Activated B cell treated with CpG ODN at 0.5 μM for 24 hours (primary cell): Measurements from ENCODE around the gene ADGRA1. TPM values are rescaled to one million over a fixed set of nuclear protein-coding genes. Genes with fewer than 3 reads are reported as not detected.

Experiments
- ATAC-seq: fragments of 200-7000 bp; cut with Tn5 transposase; one replicate; pipeline ENCODE4 v1.10.0; 2021; ENCODE audit warnings: low read depth, mild to moderate bottlenecking, moderate library complexity
- CTCF ChIA-PET: fragments of 350-600 bp; sonication (Branson Sonifier 250); formaldehyde crosslinking; loops from one replicate; lab custom pipeline; 2021; ENCODE audit warnings: antibody characterized with exemption; lab: Charles Lee
- POLR2A ChIA-PET: fragments of 350-600 bp; sonication (Branson Sonifier 250); formaldehyde crosslinking; loops from one replicate; lab custom pipeline; 2021; ENCODE audit warnings: antibody characterized with exemption; lab: Charles Lee
- DNase-seq: peaks from one replicate; pipeline ENCODE4 v3.0.0; 2022
- H3K27ac Mint-ChIP-seq: one replicate; pipeline ENCODE4 v1.8.0; 2020; ENCODE audit warnings: mixed read lengths
- H3K27me3 Mint-ChIP-seq: one replicate; pipeline ENCODE4 v1.8.0; 2021; ENCODE audit warnings: mixed read lengths
- H3K36me3 Mint-ChIP-seq: one replicate; pipeline ENCODE4 v1.8.0; 2021; ENCODE audit warnings: low read depth, mixed read lengths
- H3K4me1 Mint-ChIP-seq: one replicate; pipeline ENCODE4 v1.8.0; 2021; ENCODE audit warnings: mixed read lengths
- H3K4me3 Mint-ChIP-seq: one replicate; pipeline ENCODE4 v1.8.0; 2020; ENCODE audit warnings: mild to moderate bottlenecking, mixed read lengths
- H3K9me3 Mint-ChIP-seq: one replicate; pipeline ENCODE4 v1.8.0; 2020; ENCODE audit warnings: mixed read lengths
- intact Hi-C: fragments of 100-400 bp; cut with micrococcal nuclease; formaldehyde crosslinking; loops from one replicate; pipeline ENCODE4 v1.15.1; 2024
- total RNA-seq: library from RNA; stranded (reverse); gene quantifications from 2 replicates; pipeline ENCODE4 v1.2.3, GENCODE V29; 2022
- TF ChIP-seq, protein P1 (sequence below): fragments of 200-600 bp; IDR thresholded peaks from one replicate; pipeline ENCODE4 v1.8.0; 2022; ENCODE audit warnings: antibody characterized with exemption, mild to moderate bottlenecking

ADGRA1 gene
- total RNA-seq, 1 donor from 2014 or later = not detected

DNA sequence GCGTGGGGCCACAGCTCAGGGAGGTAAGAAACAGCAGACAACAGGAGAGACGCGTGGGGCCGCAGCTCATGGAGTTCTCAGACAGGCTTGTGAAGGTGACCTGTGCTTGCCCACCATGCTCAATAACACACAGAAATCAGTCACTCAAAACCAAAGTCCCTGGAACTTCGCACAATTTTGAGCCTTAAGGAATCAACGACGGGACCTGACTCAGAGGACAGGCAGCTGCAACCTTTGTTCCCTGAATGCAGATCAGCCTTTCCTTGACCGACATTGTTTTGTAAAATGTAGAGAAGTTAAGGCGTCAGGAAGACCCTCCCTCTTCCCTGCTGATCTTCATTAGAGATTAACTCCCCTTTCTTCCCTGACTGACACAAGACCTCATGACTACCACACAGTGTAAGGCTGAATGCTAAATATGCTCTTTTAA lies 63.8 kb downstream of the ADGRA1 start:
- POLR2A ChIA-PET = no interaction called here
- no peak overlapping the region for H3K4me3 Mint-ChIP-seq
- TF ChIP-seq, protein P1, sequence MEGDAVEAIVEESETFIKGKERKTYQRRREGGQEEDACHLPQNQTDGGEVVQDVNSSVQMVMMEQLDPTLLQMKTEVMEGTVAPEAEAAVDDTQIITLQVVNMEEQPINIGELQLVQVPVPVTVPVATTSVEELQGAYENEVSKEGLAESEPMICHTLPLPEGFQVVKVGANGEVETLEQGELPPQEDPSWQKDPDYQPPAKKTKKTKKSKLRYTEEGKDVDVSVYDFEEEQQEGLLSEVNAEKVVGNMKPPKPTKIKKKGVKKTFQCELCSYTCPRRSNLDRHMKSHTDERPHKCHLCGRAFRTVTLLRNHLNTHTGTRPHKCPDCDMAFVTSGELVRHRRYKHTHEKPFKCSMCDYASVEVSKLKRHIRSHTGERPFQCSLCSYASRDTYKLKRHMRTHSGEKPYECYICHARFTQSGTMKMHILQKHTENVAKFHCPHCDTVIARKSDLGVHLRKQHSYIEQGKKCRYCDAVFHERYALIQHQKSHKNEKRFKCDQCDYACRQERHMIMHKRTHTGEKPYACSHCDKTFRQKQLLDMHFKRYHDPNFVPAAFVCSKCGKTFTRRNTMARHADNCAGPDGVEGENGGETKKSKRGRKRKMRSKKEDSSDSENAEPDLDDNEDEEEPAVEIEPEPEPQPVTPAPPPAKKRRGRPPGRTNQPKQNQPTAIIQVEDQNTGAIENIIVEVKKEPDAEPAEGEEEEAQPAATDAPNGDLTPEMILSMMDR = no peak
- intact Hi-C loops = no loop called here
- no peak for ATAC-seq
- H3K27ac Mint-ChIP-seq = no peak overlapping the region
- CTCF ChIA-PET = no interaction called here
- no peak for DNase-seq
- H3K4me1 Mint-ChIP-seq = no peaks in the 10 kb centered on the region
- H3K27me3 Mint-ChIP-seq = peaks cover 32% of the 10 kb centered on the region
- no peaks in the 10 kb centered on the region for H3K36me3 Mint-ChIP-seq
- H3K9me3 Mint-ChIP-seq = peaks cover 14% of the 10 kb centered on the region

DNA sequence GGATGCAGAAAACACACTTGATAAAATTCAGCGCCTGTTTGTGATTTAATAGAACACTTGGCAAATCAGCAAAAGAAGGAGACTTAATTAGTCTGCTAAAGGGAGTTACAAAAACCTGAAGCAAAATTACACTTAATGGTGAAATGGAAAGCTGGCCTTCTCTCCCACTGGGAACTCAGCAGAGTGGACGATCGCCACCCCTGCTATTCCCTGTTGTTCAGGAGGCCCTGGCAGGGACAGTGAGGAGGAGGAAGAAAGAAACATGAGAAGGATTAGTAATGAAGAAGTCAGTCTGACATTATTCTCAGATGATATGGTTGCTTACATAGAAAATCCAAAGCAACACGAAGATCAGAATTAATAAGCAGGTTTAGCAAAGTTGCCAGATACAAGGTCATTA lies 66.7 kb downstream of the ADGRA1 start:
- H3K4me1 Mint-ChIP-seq = no peaks in the 10 kb centered on the region
- intact Hi-C loops = no loop called here
- no peak overlapping the region for H3K27ac Mint-ChIP-seq
- ChIA-PET CTCF (no interaction called here), POLR2A (no interaction called here)
- ATAC-seq (no peak), DNase-seq (no peak)
- H3K9me3 Mint-ChIP-seq = no peaks in the 10 kb centered on the region
- TF ChIP-seq, protein P1 = no peak
- H3K27me3 Mint-ChIP-seq = peaks cover 5% of the 10 kb centered on the region
- no peak overlapping the region for H3K4me3 Mint-ChIP-seq
- H3K36me3 Mint-ChIP-seq = no peaks in the 10 kb centered on the region

DNA sequence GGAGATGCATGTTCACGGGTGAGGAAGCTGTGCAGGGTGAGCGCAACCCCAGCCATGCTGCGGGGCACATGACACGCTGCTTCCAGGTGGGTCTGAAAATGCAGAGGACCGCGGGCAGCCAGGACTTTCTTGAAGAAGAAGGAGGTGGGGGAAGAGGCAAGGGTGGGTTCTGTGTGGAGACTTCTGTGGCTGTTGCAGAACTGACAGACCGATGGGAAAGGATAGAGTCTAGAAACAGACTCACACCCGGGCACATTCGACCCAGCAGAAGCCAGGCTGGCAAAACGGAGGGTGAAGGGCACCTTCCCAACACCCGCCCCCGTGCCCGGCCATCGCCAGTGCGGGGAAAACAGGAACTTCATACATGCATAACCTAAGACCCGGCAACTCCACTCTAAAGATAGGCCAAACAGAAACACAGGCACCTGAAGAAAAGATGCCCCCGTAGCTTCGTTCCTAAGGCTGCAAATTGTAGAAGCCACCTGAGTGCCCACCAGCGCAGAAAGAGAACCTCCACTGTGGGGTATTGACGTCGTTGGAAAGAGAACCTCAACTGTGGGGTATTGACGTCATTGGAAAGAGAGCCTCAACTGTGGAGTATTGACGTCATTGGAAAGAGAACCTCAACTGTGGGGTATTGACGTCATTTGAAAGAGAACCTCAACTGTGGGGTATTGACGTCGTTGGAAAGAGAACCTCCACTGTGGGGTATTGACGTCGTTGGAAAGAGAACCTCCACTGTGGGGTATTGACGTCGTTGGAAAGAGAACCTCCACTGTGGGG lies 67.5 kb downstream of the ADGRA1 start:
- ATAC-seq (no peak), DNase-seq (no peak)
- Mint-ChIP-seq H3K9me3 (no peaks in the 10 kb centered on the region), H3K4me1 (no peaks in the 10 kb centered on the region), H3K36me3 (no peaks in the 10 kb centered on the region), H3K4me3 (no peak overlapping the region), H3K27me3 (no peaks in the 10 kb centered on the region), H3K27ac (no peak overlapping the region)
- ChIA-PET POLR2A (no interaction called here), CTCF (no interaction called here)
- intact Hi-C loops = no loop called here
- TF ChIP-seq, protein P1 = no peak

DNA sequence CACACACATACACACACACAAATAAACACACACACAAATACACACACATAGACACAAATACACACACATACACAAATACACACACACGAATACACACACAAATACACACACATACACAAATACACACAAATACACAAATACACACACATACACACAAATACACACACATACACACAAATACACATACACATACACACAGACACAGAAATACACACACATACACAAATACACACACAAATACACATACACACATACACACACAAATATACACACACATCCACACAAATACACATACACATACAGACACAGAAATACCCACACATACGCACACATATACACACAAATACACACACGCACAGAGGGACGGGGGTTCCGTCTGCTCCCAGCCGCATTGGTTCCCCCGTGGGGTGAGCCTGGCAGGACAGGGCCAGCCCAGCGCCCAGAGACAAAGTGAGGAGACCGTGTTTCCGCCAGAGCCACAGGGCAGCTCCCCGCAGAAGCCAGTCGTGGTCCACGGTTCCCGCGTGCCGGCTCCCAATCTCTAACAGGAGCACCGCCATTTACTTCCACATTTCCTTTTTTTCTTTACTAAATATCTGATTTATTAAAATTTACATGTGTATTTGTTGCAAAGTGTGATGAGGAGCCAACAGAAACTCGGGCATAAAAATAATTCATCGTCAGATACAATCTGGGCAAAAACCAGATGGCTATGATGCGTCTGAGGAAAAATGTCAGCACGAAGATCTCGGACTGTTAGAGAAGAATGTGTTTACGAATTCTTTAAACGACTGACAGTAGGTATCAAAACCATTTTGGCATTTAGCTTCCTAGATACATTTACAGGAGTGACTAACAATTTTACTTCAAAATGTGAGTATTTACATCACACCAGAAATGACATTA lies 69.2 kb downstream of the ADGRA1 start:
- ATAC-seq (no peak), DNase-seq (no peak)
- H3K4me3 Mint-ChIP-seq = no peak overlapping the region
- intact Hi-C loops = no loop called here
- H3K9me3 Mint-ChIP-seq = no peaks in the 10 kb centered on the region
- H3K27ac Mint-ChIP-seq = no peak overlapping the region
- H3K27me3 Mint-ChIP-seq = peaks cover under 1% of the 10 kb centered on the region
- TF ChIP-seq, protein P1 = no peak
- H3K36me3 Mint-ChIP-seq = no peaks in the 10 kb centered on the region
- peaks cover 4% of the 10 kb centered on the region for H3K4me1 Mint-ChIP-seq
- CTCF ChIA-PET = no interaction called here
- POLR2A ChIA-PET = no interaction called here
